Stimulated activated CD4-positive, alpha-beta T cell treated with anti-CD3 and anti-CD28 coated beads, Interleukin-4, amount 100 ng/mL, for 24 hours (primary cell): ENCODE data around the gene EGFL7.
"Not testable (repeated sequence)": the region's sequence is repeated elsewhere in the genome, so short reads cannot be mapped to it uniquely, and the experiment has no call there.

Experiments used
- DNase-seq: peaks from one replicate; pipeline ENCODE4 v3.0.0-alpha.2; 2020

The EGFL7 gene

GRCh38 chr9:136705564-136705963 is 42.8 kb downstream of the EGFL7 start:
- DNase-seq, result no peak

- no peak for DNase-seq
Observed at GRCh38 chr9:136707011-136707410, 44.3 kb downstream of the EGFL7 start.

DNA sequence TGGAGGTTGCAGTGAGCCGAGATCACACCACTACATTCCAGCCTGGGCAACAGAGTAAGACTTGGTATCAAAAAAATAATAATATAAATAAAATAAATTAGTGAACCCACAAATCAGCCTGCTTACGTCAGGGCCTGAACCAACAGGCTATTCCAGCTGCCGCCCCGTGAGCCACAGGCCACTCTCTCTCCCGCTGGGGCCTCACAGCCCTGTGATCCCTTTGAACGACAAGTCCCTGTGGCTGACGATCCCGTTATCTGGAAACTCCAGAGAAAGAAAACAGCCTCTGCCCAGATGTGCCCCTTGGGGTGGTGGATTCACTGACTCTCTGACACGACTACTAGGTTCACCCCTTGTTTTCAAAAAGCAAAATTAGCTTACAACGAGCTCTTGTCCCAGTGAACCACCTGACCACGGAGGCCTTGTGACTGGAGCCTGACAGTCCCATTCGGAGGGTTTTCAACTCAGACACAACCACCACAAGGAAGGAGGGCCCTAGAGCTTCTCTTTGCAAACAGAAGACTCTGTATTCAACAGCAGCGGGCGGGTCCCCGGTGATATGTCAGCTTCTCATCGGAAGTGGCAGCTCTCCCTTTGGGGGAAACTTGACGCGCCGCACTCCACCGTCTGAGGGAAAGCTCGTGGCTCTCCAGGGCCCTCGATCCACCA is 45.3 kb downstream of the EGFL7 start:
- no peak for DNase-seq

GRCh38 chr9:136709454-136710109 is 46.9 kb downstream of the EGFL7 start:
- DNase-seq, result no peak

- DNase-seq, result no peak
Observed at GRCh38 chr9:136710543-136710942, 47.8 kb downstream of the EGFL7 start.

- not testable (repeated sequence) for DNase-seq
Observed at GRCh38 chr9:136711219-136711648, 48.5 kb downstream of the EGFL7 start.

- no peak for DNase-seq
Observed at GRCh38 chr9:136711751-136712689, 49.3 kb downstream of the EGFL7 start, which contains the start of gene DIPK1B. DIPK1B (plus strand) TSS chr9:136712572; CDS start chr9:136712666, 94 bp downstream.

DNA sequence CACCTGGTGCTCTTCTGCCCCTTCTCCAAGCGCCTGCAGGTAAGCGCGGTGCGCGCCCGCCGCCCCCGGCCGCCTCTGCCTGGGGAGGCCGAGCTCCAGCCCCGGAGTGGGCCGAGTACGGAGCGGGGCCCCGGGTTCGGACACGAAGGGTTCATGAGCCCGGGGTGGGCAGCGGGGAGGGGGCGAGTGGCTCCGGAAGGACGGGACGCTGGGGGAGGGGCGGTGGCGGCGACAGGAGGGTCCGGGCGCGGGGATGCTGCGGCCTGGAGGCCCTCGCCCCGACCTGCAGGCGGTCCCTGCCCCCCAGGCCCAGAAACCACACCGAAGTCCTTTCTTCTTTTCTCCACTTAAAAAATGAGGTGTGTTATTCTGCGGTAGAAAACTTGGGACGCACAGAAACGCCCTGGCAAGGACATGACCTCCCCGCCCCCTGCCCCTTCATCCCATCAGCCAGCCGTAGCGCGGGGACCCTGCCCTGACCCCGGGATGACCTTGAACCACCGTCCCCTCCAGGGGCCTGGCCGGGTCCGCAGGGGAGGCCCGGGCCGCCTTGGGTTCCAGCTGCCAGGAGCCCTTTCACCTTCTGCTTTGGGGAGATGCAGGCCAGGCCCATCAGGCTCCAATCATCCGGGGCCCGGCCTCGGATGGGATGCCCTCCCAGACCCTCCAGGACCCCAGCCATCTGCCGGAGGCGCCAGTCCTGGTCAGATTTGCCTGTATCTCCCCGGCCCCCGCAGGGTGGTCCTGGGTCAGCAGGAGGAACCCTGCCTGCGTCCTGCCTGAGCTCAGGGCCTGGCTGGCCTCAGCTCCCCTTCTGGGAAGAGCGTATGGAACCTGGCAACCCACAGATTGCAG is 50.2 kb downstream of the EGFL7 start:
- DNase-seq, result no peak

DNA sequence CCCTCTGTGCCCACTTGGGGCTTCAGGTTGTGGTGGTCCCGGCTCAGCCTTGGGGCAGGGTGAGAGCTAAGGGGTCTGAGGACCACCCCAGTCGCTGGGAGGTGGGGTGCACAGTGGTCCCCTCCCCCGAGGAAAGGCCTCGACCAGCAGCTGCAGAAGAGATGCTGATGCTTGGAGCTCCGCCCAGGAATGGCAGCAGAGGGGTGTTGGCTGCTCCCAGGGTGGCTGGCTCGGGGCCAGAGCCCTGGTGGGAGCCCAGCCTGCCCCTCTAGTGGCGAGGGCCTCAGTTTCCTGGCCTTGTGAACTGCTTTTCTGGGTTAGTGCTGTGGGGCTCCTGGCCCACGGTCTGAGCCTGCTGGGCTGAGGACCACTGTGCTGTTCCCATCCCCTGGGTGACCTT is 50.8 kb downstream of the EGFL7 start:
- no peak for DNase-seq

GRCh38 chr9:136714096-136714892 is 51.6 kb downstream of the EGFL7 start:
- no peak for DNase-seq

DNA sequence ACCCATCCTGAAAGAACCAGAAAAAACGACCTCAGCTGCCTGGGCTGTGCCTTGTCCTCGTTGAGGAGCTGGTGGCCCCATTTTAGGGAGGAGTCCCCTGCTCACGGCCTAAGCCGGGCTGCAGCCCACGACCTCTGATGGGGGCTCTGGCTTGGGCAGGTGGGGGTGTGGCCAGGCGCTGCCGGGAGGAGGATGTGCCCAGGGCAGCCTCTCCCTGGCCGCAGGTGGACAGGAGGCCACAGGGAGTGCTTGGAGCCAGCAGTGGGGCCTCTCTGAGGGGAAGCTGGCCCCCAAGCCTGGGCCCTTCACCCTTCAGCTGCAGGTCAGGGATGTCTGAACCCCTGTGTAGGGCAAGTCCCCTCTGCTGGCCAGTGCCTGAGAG is 52.2 kb downstream of the EGFL7 start:
- no peak for DNase-seq

DNA sequence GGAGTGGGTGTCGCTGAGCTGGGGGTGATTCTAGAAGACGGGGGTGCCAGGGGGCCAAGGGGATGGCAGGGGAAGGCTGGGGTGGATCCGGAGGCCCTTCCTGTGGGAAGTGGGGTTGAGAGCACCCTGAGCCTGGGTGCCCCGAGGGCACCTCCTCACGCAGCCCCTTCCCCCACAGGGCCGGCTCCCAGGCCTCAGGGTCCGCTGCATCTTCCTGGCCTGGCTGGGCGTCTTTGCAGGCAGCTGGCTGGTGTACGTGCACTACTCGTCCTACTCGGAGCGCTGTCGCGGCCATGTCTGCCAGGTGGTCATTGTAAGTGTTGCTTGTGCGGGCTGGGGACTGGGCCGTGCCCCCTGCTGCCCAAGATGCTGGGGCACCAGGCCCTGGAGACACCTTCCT is 54.7 kb downstream of the EGFL7 start:
- DNase-seq, result no peak

- no peak for DNase-seq
Observed at GRCh38 chr9:136718345-136719194, 55.9 kb downstream of the EGFL7 start.

DNA sequence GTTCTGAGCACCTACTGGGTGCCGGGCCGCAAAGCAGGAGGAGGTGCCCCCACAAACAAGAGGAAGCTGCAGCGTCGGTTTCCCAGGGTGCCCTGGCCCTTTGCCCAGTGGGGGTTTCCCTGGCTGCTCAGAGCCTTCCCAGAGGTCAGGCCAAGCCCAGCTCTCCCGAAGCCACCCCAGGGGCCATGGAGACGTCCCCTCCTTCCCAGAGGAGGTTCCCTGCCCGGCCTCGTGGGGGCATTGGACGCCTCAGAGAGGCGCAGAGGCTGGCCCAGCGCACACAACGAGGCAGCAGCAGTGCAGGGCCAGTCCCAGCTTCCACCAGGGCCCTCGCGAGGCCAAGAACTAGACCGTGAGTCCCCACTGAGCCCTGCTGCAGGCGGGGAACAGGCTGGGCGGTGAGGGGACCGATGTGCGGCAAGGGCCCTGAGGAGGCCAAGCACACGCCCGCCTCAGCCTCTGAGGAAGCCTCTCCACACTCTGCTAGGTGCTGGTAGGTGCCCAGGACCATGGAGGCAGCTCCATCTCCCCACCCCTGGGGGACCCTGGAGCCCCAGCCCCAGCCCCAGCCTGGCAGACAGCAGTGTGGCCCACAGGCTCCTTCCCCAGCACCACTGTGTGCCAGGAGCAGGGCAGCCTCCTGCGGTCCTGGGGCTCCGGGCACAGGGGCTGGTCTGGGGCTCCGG is 56.6 kb downstream of the EGFL7 start:
- DNase-seq, result no peak

DNA sequence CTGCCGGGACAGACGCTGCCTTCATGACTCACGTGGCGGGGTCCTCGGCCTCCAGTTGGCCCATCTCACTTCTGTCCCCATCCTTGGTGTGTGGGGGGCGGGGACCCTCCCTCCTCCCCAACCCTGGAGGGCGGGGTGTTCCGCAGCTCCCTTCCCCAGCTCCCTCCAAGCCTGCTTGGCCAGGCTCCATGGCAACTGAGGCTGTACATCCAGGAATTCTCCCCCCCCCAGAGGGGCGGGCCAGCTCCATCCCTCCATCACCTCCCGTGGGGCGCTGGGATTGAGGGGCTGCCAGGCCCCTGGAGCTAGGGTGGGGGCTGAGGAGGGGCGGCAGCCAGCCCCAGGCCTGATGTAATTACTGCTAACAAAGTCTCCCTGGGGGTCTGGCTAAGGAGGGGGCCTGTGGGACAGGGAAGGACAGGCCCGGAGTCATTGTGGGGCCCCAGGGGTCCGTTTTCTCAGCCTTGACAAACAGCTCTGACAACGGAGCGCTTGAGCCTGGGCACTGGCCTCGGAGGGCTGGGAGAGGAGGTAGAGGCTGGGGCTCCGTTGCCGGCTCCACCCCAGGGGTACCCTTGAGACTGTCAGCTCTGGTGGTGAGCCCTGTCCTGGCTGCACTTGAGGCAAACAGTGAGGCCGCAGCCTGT is 57.7 kb downstream of the EGFL7 start:
- DNase-seq, result no peak

DNA sequence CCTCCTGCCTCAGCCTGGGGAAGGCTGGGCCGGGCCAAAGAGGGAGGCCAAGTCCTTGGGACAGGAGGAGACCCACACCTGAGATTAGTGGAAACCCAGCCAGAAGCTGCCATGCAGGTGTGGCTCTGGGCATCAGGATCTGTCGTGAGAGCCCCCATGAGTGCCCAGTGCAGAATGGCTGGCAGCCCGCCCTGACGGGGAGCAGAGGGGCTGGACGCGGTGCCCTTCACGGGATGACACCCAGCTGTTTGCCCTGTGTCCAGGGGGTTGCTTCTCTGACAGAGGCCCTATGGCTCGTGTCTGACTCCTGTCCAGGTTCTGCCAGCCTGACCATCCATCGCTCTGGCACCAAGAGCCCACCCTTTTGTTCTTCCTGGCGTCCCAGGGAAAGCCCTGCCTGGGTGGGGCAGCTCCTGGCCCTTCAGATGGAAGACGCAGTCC is 58.2 kb downstream of the EGFL7 start:
- DNase-seq, result no peak

DNA sequence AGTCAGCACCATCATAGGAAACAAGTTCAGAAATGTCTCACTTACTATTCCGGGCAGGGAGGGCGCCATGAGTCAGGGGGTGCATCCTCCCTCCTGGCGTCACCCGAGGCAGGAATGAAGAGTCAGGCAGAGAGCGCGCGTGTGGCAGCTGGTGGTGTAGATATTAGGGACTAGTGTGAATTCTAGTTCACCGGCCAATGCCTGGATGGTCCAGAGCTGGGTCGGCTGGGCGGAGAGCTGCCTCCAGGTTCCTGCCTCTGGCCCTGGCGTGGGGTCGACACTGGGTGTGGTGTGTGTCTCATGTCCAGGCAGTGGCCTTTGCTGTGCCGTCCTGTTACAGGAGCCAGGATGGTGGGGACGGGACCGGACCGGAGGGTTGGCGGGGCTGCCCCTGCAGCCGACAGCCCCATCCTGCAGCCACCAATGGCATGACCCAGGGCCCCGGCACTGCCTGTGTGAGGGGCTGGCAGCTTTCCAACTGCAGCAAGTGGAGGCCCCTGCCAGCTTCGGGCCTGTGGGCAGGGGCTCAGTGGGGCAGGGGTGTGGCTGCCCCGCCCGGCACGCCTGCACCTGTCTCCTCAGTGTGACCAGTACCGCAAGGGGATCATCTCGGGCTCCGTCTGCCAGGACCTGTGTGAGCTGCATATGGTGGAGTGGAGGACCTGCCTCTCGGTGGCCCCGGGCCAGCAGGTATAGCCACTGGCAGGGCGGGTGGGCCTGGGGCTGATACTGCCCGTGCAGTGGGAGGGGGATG is 58.8 kb downstream of the EGFL7 start:
- DNase-seq, result no peak
